Erythroblast (primary cell): ENCODE measurements around the gene HIGD1B.

Experiments
- GATA1 ChIP-seq: IDR thresholded peaks from 2 replicates; pipeline ENCODE4 v1.6.1; 2011; ENCODE audit warnings: low read depth, mild to moderate bottlenecking, control low read depth, low read length, moderate library complexity
- POLR2A ChIP-seq: IDR thresholded peaks from 2 replicates; pipeline ENCODE4 v1.6.1; 2011; ENCODE audit warnings: mild to moderate bottlenecking, low read length

DNA sequence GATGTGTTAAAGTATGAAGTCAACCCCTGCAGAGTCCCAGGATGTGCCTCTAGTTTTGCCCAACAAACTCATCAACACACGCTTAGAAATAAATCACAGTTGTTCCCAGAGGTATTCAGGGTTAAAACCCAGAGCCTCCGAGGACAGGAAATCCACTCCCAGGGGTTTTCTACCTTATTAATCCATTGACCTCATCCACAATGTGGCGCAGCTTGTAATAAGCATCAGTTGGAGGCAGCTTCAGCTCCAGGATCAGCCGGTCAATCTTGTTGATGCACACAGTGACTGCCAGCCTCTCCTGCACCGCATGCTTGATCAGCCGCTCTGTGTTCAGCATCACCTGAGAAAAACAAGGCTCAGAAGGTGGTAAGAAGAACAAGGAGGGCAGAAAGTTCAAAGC is 28.1 kb downstream of the HIGD1B start:
- no peak for TF ChIP-seq POLR2A
- no peak for TF ChIP-seq GATA1
